Measurements from ENCODE around the gene DPM2.
A peak's percentile ranks its signal among the peaks of the same experiment; 100 is the strongest.

The DPM2 gene

DNA sequence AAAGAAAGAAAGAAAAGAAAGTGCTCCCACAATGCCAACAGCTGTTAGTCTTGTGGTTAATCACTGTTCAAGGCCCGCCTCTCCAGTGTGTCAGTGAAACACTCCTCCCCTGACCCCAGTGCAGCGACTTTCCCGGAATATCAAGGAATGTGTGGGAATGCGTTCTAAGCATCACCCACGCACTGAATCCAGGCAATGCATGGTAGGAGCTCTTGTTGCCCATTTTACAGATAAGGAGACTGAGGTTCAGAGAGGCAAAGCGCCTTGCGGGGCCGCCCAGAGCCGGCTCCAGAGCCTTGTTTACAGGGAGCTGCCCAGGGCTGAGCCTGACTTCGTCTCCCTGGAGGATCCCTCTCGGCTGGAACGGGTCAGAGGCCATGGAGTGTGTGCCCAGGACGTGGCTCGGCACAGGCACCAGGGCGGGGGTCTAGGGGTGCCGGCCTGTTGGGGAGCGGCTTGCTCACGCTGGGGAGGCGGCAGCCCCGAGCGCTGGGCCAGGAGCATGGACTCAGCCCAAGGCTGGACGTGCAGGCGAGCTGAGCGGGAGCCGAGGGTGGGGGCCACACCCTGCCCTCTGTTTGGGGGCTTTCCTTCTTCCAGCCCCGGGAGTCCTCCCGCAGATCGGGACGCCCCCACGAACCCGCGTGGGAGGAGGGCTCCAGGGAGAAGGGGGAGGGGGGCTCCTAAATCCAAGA is 39.1 kb downstream of the DPM2 start:
- no peak for DNase-seq (ENCODE audit: low spot score)

DNA sequence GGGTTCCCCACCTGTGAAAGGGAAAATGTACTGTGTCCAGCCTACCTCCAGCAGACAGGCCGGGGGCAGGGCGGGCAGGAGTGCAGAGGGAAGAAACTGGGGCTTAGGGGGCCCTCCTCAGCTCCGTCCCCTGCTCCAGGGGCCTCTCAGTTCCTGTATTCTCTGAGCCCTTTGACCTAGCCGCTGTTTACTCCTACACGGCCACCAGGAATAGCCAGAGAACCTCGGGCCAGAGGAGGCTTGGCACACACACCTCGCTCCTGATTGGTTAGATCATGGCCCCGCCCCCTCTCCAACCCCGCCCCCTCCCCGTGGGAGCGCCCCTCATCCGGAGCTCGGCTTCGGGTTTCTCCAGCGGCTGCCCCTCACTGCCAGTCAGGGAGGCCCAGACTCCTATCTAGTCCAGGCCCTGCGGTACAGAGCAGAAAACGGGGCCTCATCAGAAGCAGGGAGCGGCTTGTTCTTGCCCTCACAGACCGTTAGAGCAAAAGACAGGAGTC is 40.4 kb downstream of the DPM2 start:
- peak; percentile 96 for DNase-seq (ENCODE audit: low spot score)

DNA sequence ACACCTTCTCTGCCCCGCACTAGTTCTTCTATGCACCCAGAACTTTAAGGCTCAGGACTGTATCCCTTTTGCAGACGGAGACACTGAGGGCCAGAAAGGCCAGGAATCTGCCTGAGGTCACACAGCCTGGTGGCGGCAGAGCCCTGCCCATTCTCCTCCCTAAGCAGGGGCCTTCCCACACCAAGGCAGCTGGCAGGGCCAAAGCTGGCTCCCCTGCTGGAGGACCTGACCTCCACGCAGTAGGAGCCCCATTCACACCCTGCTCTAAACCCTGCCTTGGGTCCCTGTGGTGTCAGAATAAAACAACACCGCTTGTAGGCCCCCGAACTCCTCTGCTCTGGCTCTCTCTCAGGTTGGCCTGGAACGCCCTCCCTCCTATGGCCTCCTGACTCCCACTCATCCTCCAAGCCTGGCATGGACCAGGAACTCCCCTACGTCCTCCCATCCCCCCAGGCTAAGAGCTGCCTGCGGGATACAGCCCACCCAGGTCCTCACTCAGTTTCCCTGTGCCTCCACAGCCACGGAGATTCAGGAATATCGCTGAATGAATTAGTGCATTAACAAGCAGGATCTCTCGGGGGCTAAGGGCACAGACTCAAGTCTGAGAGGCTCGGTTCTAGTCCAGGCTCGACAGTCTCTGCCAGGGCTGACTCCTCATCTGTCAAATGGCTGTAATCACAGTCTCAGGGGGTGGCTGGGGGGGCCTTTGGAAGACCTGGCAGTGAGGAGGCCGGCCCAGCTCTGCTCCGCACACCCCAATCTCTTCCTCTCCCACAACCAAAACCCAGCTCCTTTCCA is 41.1 kb downstream of the DPM2 start:
- DNase-seq (ENCODE audit: low spot score), result no peak

DNA sequence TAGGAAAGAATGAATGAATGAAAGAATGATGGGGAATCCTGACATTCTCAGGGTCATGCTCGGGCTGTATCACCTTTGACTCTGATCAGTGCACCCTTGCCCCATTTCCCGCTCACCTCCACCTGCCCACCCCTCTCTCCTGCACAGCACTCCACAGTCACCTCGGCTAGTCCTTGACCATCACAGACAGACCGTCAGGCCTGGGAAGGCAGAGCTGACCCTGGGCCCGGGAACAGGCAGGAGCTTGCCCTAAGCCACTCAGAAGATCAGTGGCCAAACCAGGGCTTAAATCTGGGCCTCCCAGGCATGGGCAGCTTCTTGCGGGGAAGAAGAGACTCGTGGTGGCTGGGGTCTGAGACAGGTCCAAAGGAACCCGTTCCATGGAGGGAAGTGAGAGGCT is 41.8 kb downstream of the DPM2 start:
- DNase-seq (ENCODE audit: low spot score), result no peak

DNA sequence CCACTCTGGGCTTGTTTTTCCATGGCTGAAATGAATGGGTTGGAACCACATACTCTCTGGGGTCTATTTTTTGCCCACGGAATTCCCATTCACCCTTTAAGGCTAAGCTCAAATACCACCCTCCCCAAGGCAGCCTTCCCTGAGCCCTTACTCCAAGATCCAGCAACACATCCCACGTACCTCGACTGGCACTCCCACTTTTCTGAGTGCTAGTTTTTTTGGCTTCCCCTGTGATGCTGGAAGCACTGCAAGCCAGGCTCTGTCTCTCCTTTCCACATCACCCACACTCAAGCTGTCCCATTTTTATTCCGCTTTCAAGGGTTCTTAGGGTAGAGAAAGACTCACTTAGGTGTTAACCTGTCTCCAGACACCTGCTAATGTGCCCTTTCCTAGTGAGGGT is 44.3 kb downstream of the DPM2 start:
- DNase-seq (ENCODE audit: low spot score), result no peak

DNA sequence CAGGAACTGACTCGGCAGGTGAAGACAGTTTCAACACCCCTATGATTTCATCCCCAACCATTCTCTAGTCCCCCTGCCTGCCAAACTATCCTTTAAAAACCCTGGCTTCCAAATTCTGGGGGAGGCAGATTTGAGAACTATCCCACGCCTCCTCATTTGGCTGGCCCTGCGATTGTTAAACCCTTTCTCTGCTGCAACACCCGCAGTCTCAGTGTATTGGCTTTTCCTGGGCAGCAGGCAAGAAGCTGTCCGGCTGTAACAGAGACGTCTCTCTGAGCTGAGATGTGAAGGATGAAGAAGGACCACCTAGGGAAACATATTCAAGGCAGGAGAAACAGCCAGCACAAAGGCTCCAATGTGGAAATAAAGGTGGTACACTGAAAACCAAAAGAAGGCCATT is 44.8 kb downstream of the DPM2 start:
- DNase-seq (ENCODE audit: low spot score), result no peak

DNA sequence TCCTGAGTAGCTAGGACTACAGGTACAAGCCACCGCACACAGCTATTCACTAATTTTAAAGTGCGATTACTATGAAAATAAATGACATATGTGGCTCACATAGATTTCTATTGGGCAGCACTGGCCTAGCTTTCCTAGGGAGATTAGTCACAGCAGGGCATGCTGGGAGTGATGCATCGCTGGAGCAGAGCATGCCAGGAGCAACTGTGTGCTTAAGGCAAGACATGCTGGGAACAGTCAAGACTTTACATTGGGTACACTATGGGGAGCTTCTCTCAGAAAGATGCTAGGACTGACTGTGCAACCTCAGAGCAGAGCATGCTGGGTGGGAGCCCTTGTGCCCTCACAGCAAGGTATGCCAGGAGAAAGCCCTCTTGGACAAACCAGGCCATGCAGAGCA is 47.6 kb downstream of the DPM2 start:
- DNase-seq (ENCODE audit: low spot score), result no peak

DNA sequence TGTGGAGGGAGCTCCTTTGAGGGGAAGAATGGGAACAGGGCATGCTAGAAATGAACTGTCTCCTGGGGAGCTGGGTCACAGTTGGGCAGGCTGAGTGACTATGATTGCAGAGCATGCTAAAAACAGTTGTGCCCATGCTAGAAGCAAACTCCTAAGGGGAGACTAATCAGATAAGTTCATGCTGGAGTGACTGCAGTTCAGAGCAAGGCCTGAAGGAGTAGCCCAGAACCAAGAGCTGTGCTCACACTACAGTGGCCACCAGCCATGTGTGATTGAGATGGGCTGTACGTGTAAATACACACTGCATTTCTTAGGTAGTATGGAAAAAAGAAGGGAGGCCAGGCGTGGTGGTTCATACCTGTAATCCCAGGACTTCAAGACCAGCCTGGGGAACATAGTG is 49.9 kb downstream of the DPM2 start:
- no peak for DNase-seq (ENCODE audit: low spot score)

DNA sequence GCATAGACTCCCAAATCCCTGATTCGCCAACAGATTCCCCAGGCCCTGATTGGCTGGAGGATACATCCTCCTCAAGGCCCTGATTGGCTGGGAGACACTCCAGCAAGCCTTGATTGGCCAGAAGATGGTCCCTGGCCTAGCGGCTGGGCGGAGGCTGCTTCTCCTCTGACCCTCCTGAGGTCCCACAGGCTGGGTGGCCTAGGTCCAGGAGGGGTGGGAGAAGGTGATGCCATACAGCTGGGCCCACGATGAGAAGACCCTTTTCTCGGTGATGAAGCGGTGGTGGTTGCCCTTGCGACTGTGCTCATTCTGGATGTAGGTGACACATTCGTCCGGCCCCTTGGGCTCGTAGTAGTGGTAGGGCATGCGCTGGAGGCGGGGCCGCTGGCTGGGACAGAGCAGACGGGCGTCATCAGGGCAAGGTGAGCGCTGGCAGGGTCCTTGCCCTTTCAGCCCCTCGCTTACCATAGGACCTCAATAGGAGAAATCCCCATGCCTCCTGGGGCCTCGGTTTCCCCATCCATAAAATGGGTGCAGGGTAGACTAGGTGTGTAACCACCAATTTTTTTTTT is 51.2 kb downstream of the DPM2 start:
- peak; percentile 61 for DNase-seq (ENCODE audit: low spot score)

DNA sequence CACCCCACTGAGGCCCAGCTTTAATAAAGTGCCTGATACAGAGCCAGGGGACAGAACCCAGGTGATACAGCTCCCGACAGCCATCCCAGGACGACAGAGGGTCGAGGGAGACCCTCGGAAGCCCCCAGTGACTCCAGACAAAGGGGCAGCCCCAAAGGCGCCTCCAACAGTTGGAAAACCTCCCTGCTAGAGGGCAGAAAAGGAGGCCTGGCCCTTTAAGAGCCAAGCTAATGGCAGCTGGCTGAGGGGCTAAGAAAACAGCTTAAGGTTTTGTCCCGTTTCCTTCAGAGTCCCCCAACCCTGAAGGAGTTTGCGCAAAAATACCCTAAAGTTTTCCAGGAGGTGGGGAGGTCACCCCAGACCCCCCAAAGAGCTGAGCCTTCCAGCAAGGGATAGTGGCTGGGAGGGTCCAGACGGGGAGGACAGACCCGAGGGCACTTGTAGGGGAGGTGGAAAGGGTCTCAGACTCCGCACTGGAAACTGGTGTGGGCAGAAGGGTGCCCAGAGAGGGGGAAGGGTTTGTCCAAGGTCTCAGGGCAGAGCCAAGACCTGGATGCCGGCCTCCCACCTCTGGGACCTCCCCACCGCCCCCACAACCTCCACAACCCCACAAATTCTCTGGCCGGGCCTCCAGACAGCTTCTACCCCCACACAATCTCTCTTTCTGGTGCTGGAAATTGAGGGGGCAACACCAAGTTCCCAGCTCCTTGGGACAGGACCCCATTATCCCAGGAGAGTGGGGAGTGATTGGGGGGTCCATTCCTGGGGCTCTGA is 52.0 kb downstream of the DPM2 start:
- DNase-seq (ENCODE audit: low spot score), result no peak
